SIG-M5 (cell line): Measurements from ENCODE around the gene PAXX.

Source experiments
- DNase-seq: peaks from one replicate; lab custom pipeline; 2025; lab: John Stamatoyannopoulos, UW

The PAXX gene

GRCh38 chr9:137006116-137007003 is 14.1 kb downstream of the PAXX start:
- DNase-seq, result no peak

- no peak for DNase-seq
Observed at GRCh38 chr9:137007108-137007815, 15.0 kb downstream of the PAXX start.

GRCh38 chr9:137007816-137008270 is 15.6 kb downstream of the PAXX start:
- DNase-seq, result no peak

- no peak for DNase-seq
Observed at GRCh38 chr9:137008312-137008711, 16.1 kb downstream of the PAXX start.

- DNase-seq, result no peak
Observed at GRCh38 chr9:137009217-137009616, 17.0 kb downstream of the PAXX start.

GRCh38 chr9:137009938-137010732 is 17.9 kb downstream of the PAXX start:
- no peak for DNase-seq

- no peak for DNase-seq
Observed at GRCh38 chr9:137011156-137011555, 18.9 kb downstream of the PAXX start.

- DNase-seq, result no peak
Observed at GRCh38 chr9:137011907-137012675, 19.9 kb downstream of the PAXX start.

GRCh38 chr9:137012694-137013570 is 20.7 kb downstream of the PAXX start:
- no peak for DNase-seq

GRCh38 chr9:137013571-137013940 is 21.3 kb downstream of the PAXX start:
- DNase-seq, result no peak

GRCh38 chr9:137014166-137014565 is 21.9 kb downstream of the PAXX start:
- no peak for DNase-seq

GRCh38 chr9:137014776-137015539 is 22.7 kb downstream of the PAXX start:
- DNase-seq, result no peak

- no peak for DNase-seq
Observed at GRCh38 chr9:137015540-137015930, 23.3 kb downstream of the PAXX start.

GRCh38 chr9:137015976-137016375 is 23.8 kb downstream of the PAXX start:
- DNase-seq, result no peak

GRCh38 chr9:137016436-137016835 is 24.2 kb downstream of the PAXX start:
- DNase-seq, result no peak

GRCh38 chr9:137017071-137017470 is 24.8 kb downstream of the PAXX start:
- DNase-seq, result no peak

- no peak for DNase-seq
Observed at GRCh38 chr9:137017791-137018497, 25.7 kb downstream of the PAXX start.

GRCh38 chr9:137018761-137019559 is 26.7 kb downstream of the PAXX start:
- DNase-seq, result no peak
